ENCODE results near the gene ZNRF2. TPM values are rescaled to one million over a fixed set of nuclear protein-coding genes. Genes with fewer than 3 reads are reported as not detected.

Gene ZNRF2
- total RNA-seq, 4 donors from 2014 or later = 60.8 to 83.0 (median 69.6) TPM

DNA sequence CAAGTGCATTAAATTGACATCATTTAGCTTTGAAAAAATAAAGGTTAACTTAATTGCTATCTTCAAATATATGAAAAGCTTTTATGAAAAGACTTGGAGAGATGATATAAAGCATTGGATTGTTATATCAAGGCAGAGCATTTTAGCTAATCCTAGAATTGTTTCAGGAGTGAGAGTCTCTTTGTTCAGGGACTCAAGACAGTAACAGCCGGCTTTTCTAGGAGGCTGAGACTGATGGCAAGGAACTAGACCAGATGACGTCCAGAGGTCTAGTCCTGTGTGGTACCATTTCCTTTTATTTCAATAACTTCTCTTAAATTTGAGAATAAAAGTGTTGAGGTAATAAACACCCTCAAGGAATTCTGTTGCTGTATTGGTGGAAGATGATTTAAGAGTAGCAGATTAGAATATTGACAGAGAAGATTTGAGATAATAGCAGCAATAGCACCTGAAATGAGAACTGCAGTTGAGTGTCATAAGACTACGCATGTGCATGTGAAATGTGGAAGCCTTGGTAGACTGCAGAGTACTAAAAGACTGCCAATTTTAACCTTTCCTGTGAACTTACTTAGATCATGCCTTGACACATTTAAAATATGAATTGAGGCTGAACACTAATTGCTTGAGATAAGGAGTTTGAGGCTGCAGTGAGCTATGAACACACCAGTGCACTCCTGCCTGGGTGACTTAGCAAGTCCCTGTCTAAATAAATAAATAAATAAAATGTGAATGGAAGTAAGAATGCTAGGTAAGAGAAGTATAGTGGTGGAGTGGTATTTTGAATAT lies 79.6 kb downstream of the ZNRF2 start:
- Histone ChIP-seq H3K4me1 (peaks cover 0 to 3% (median 0%) of the 10 kb centered on the region in 4 donors), H3K27me3 (no peaks in the 10 kb centered on the region), H3K4me3 (no peak overlapping the region), H3K27ac (no peak overlapping the region), H3K36me3 (no peaks in the 10 kb centered on the region), H3K9me3 (no peaks in the 10 kb centered on the region)
- in situ Hi-C loops (cut with MboI; ENCODE audit: low pct_ligation_motif_present in 1 of 4, low pct_unique_long_range_greater_than_20kb in 1 of 4, low sequenced_read_pairs in 3 of 4) = no loop called here
- intact Hi-C loops (cut with DNase I; ENCODE audit: low total_unique reads) = no loop called here
- TF ChIP-seq EP300 (IDR thresholded peaks at IDR 0.05; ENCODE audit: low read depth) (no peak), POLR2AphosphoS5 (IDR thresholded peaks at IDR 0.05) (no peak), POLR2A (IDR thresholded peaks at IDR 0.05) (no peak)
- TF ChIP-seq, protein P1, sequence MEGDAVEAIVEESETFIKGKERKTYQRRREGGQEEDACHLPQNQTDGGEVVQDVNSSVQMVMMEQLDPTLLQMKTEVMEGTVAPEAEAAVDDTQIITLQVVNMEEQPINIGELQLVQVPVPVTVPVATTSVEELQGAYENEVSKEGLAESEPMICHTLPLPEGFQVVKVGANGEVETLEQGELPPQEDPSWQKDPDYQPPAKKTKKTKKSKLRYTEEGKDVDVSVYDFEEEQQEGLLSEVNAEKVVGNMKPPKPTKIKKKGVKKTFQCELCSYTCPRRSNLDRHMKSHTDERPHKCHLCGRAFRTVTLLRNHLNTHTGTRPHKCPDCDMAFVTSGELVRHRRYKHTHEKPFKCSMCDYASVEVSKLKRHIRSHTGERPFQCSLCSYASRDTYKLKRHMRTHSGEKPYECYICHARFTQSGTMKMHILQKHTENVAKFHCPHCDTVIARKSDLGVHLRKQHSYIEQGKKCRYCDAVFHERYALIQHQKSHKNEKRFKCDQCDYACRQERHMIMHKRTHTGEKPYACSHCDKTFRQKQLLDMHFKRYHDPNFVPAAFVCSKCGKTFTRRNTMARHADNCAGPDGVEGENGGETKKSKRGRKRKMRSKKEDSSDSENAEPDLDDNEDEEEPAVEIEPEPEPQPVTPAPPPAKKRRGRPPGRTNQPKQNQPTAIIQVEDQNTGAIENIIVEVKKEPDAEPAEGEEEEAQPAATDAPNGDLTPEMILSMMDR (IDR thresholded peaks at IDR 0.05) = no peak
- DNase-seq = no peak
- 75 to 82% methylated on average over 3 of the region's 3 CpGs for WGBS, 2 donors (ENCODE audit: low coverage in 1 of 2)

DNA sequence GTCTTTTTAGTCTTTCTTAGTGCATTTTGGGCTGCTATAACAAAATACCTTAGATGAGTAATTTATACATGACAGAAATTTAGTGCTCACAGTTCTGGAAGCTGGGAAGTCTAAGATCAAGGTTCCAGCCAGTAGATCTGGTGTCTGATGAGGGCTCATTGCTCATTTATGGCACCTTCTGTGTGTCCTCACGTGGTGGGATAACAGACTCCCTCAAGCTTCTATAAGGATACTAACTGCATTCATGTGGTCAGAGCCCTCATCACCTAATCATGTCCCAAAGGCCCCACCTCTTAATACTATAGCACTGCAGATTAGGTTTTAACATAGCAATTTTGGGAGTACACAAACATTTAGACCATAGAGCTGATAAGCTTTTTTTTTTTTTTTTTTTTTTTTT lies 80.4 kb downstream of the ZNRF2 start:
- in situ Hi-C loops (cut with MboI; ENCODE audit: low pct_ligation_motif_present in 1 of 4, low pct_unique_long_range_greater_than_20kb in 1 of 4, low sequenced_read_pairs in 3 of 4) (no loop called here), intact Hi-C loops (cut with DNase I; ENCODE audit: low total_unique reads) (no loop called here)
- Histone ChIP-seq H3K9me3 (no peaks in the 10 kb centered on the region), H3K27me3 (no peaks in the 10 kb centered on the region), H3K4me3 (no peak overlapping the region), H3K36me3 (no peaks in the 10 kb centered on the region), H3K27ac (no peak overlapping the region), H3K4me1 (peaks cover 0 to 3% (median 0%) of the 10 kb centered on the region in 4 donors)
- no peak for DNase-seq
- 87% methylated on average over 1 of the region's 1 CpG; no CpG with 5 or more reads in 1 of the 2 donors for WGBS, 2 donors (ENCODE audit: low coverage in 1 of 2)
- TF ChIP-seq POLR2AphosphoS5 (IDR thresholded peaks at IDR 0.05) = no peak
- no peak for TF ChIP-seq EP300 (IDR thresholded peaks at IDR 0.05; ENCODE audit: low read depth)
- TF ChIP-seq, protein P1 (IDR thresholded peaks at IDR 0.05) = no peak
- TF ChIP-seq POLR2A (IDR thresholded peaks at IDR 0.05) = no peak

DNA sequence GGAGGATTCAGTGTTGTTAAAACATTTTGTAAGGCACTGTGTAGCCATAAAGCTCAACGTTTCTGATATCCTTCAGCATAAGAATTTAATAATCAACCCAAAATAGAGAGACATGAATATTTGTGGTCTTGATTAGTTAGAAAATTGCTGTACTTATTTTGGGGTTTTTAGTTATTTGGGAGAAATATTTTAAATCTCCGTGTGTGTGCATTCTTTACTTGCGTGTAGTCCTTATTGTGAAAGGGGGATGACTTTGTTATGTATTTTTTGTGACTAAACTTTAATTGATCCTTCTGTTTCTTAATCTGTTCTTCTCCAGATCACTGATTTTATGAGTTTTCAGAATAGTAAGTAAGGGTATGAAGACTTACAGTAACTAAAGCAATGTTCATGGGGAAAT lies 81.2 kb downstream of the ZNRF2 start:
- Histone ChIP-seq H3K36me3 (no peaks in the 10 kb centered on the region), H3K27ac (no peak overlapping the region), H3K9me3 (no peaks in the 10 kb centered on the region), H3K4me1 (peaks cover 0 to 3% (median 0%) of the 10 kb centered on the region in 4 donors), H3K4me3 (no peak overlapping the region), H3K27me3 (no peaks in the 10 kb centered on the region)
- DNase-seq = no peak
- WGBS, 2 donors (ENCODE audit: low coverage in 1 of 2) = 82 to 85% methylated on average over 3 of the region's 3 CpGs
- in situ Hi-C loops (cut with MboI; ENCODE audit: low pct_ligation_motif_present in 1 of 4, low pct_unique_long_range_greater_than_20kb in 1 of 4, low sequenced_read_pairs in 3 of 4) (no loop called here), intact Hi-C loops (cut with DNase I; ENCODE audit: low total_unique reads) (no loop called here)
- TF ChIP-seq POLR2AphosphoS5 (IDR thresholded peaks at IDR 0.05) = no peak
- TF ChIP-seq EP300 (IDR thresholded peaks at IDR 0.05; ENCODE audit: low read depth) = no peak
- no peak for TF ChIP-seq POLR2A (IDR thresholded peaks at IDR 0.05)
- TF ChIP-seq, protein P1 (IDR thresholded peaks at IDR 0.05) = no peak

DNA sequence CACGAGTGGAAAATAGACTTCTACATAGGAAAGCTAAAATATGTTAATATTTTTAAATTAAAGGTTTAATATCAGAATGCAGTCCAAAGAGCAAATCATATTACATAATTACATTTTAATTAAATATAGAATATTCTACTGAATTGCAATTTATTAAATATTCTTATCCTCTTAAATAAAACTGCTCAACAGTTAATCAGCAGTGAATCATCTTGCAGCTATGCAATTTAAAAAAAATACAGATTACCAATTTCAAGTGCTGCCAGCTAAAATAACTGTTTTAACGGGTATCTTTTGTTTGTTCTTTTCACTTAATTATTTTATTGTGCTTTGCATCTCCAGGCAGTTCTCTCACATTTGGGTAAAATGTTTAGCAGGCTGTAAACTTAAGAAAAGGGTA lies 82.2 kb downstream of the ZNRF2 start:
- in situ Hi-C loops (cut with MboI; ENCODE audit: low pct_ligation_motif_present in 1 of 4, low pct_unique_long_range_greater_than_20kb in 1 of 4, low sequenced_read_pairs in 3 of 4) (no loop called here), intact Hi-C loops (cut with DNase I; ENCODE audit: low total_unique reads) (no loop called here)
- H3K36me3 ChIP-seq = no peaks in the 10 kb centered on the region
- H3K4me3 ChIP-seq = no peak overlapping the region
- no peaks in the 10 kb centered on the region for H3K27me3 ChIP-seq
- no peak for DNase-seq
- H3K9me3 ChIP-seq = no peaks in the 10 kb centered on the region
- peaks cover 0 to 3% (median 0%) of the 10 kb centered on the region in 4 donors for H3K4me1 ChIP-seq
- 63 to 64% methylated on average over 2 of the region's 2 CpGs for WGBS, 2 donors (ENCODE audit: low coverage in 1 of 2)
- no peak overlapping the region for H3K27ac ChIP-seq
- TF ChIP-seq EP300 (IDR thresholded peaks at IDR 0.05; ENCODE audit: low read depth) = no peak
- TF ChIP-seq, protein P1 (IDR thresholded peaks at IDR 0.05) = no peak
- no peak for TF ChIP-seq POLR2A (IDR thresholded peaks at IDR 0.05)
- no peak for TF ChIP-seq POLR2AphosphoS5 (IDR thresholded peaks at IDR 0.05)

All from transverse colon (tissue), 4 donors.